SJSA1 (cell line): ENCODE data around the gene FOCAD. TPM values are rescaled to one million over a fixed set of nuclear protein-coding genes. Genes with fewer than 3 reads are reported as not detected.
"Not testable (repeated sequence)": the region's sequence is repeated elsewhere in the genome, so short reads cannot be mapped to it uniquely, and the experiment has no call there.

Experiments
- DNase-seq, 2 experiments: peaks; one replicate each; pipeline ENCODE4 v3.0.0-alpha.2; 2015 to 2020; ENCODE audit warnings: low spot score in 2 of 2, low read depth in 1 of 2
- H3K27ac ChIP-seq: fragments of 250-450 bp; sonication (Bioruptor Pico); 2 replicates; pipeline ENCODE4 v1.5.1; 2020; ENCODE audit warnings: mild to moderate bottlenecking, moderate library complexity
- H3K27me3 ChIP-seq: fragments of 250-450 bp; sonication (Bioruptor Pico); replicated peaks from 2 replicates; pipeline ENCODE4 v1.5.1; 2020; ENCODE audit warnings: mild to moderate bottlenecking, moderate library complexity
- H3K36me3 ChIP-seq: fragments of 250-450 bp; sonication (Bioruptor Pico); 2 replicates; pipeline ENCODE4 v1.5.1; 2020; ENCODE audit warnings: mild to moderate bottlenecking
- H3K4me1 ChIP-seq: fragments of 250-450 bp; sonication (Bioruptor Pico); replicated peaks from 2 replicates; pipeline ENCODE4 v1.6.1; 2021; ENCODE audit warnings: mild to moderate bottlenecking
- H3K4me3 ChIP-seq: fragments of 250-450 bp; sonication (Bioruptor Pico); 2 replicates; pipeline ENCODE4 v1.5.1; 2020; ENCODE audit warnings: mild to moderate bottlenecking
- H3K9me3 ChIP-seq: fragments of 250-450 bp; sonication (Bioruptor Pico); replicated peaks from 2 replicates; pipeline ENCODE4 v1.5.1; 2020; ENCODE audit warnings: mild to moderate bottlenecking
- total RNA-seq: library from RNA; depleted of rRNA; stranded (reverse); fragments of >200 nt; shearing (Covaris generic); gene quantifications from 2 replicates; pipeline ENCODE4 v1.2.3, GENCODE V29; 2014

FOCAD gene
- total RNA-seq, 1 experiment from 2014 or later = 25.0 TPM

DNA sequence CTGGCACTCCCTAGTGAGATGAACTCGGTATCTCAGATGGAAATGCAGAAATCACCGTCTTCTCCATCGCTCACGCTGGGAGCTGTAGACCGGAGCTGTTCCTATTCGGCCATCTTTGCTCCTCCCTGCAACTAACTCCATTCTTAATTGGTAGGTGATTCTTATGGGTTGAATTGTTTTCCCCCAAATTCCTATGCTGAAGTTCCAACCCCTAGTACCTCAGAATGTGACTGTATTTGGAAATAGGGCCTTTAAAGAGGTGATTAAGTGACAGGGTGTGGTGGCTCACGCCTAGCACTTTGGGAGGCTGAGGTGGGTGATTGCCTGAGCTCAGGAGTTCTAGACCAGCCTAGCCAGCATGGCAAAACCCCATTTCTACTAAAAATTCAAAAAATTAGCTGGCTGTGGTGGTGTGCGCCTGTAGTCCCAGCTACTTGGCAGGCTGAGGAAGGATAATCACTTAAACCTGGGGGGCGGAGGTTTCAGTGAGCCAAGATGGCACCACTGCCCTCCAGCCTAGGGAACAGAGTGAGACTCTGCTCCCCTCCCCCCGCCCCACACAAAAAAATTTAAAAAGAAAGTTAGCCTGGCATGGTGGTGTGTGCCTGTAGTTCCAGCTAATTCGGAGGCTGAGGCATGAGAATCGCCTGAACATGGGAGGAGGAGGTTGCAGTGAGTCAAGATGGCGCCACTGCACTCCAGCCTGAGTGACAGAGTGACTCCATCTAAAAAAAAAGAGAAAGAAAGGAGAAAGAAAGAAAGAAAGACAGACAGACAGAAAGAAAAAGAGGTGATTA lies 25.2 kb upstream of the FOCAD start:
- Histone ChIP-seq H3K27me3 (no peaks in the 10 kb centered on the region), H3K4me3 (no peak overlapping the region), H3K27ac (no peak overlapping the region), H3K4me1 (no peaks in the 10 kb centered on the region), H3K36me3 (no peaks in the 10 kb centered on the region), H3K9me3 (no peaks in the 10 kb centered on the region)
- no peak for DNase-seq

DNA sequence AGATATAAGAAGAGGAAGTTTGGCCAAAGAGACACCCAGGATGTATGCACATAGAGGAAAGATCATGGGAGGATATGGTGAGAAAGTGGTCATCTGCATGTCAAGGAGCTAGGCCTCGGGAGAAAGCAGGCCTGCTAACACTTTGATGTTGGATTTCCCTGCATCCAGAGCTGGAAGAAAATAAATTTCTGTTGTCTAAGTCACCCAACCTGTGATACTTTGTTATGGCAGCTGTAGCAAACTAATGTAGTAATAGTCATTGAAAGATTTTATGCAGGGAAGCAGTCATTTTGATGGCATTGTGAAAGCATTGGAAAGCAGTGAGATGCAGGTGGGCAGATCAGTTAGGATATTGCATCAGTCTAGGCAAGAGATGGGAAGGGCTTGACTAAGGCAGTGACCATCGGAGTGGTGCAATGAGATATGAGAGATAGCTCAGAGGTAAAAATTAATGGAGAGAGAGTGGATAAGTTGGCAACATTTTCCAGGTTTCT lies 24.5 kb upstream of the FOCAD start:
- no peaks in the 10 kb centered on the region for H3K36me3 ChIP-seq
- H3K27ac ChIP-seq = no peak overlapping the region
- H3K4me3 ChIP-seq = no peak overlapping the region
- no peak for DNase-seq
- H3K9me3 ChIP-seq = no peaks in the 10 kb centered on the region
- no peaks in the 10 kb centered on the region for H3K4me1 ChIP-seq
- H3K27me3 ChIP-seq = no peaks in the 10 kb centered on the region

DNA sequence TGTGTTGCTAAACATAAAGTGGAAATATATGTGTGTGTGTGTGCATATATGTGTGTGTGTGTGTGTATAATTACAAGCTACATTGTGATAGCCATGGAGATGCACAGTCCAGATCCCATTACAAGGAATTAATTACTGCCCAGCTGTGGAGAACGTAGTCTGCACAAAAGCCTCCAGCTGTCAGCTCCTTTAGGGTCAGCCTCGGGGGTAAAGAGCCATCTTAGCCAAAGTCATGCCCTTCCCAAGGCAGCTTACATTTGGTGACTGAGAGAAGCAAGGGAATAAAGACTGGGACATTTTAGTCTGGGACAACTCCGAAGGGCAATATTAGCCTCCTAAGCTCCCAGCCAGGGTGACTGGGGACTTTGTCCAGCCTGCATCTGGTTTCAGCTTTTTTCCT lies 21.9 kb upstream of the FOCAD start:
- Histone ChIP-seq H3K27ac (no peak overlapping the region), H3K27me3 (no peaks in the 10 kb centered on the region), H3K9me3 (no peaks in the 10 kb centered on the region), H3K4me1 (no peaks in the 10 kb centered on the region), H3K36me3 (no peaks in the 10 kb centered on the region), H3K4me3 (no peak overlapping the region)
- DNase-seq = no peak

GRCh38 chr9:20663133-20663532 lies 20.9 kb upstream of the FOCAD start:
- no peaks in the 10 kb centered on the region for H3K9me3 ChIP-seq
- no peak overlapping the region for H3K4me3 ChIP-seq
- no peaks in the 10 kb centered on the region for H3K4me1 ChIP-seq
- no peak for DNase-seq
- H3K27ac ChIP-seq = no peak overlapping the region
- no peaks in the 10 kb centered on the region for H3K36me3 ChIP-seq
- no peaks in the 10 kb centered on the region for H3K27me3 ChIP-seq

DNA sequence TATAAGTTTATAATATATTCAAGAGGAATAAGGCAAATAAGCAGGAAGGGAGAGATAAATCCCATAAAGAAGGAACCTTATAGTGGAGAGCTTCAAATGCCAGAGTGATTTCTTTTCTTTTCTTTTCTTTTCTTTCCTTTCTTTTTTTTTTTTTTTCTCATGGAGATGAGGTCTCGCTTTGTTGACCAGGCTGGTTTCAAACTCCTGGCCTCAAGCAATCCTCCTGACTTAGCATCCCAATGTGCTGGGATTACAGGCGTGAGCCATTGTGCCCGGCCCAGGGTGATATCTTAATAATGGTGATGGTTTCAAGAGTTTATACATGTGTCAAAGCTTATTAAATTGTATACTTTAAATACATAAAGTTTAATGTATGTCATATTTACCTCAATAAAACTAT lies 19.6 kb upstream of the FOCAD start:
- H3K4me1 ChIP-seq = no peaks in the 10 kb centered on the region
- no peak overlapping the region for H3K27ac ChIP-seq
- DNase-seq = no peak
- H3K9me3 ChIP-seq = no peaks in the 10 kb centered on the region
- H3K27me3 ChIP-seq = no peaks in the 10 kb centered on the region
- H3K36me3 ChIP-seq = no peaks in the 10 kb centered on the region
- no peak overlapping the region for H3K4me3 ChIP-seq

- Histone ChIP-seq H3K36me3 (no peaks in the 10 kb centered on the region), H3K4me3 (no peak overlapping the region), H3K4me1 (no peaks in the 10 kb centered on the region), H3K9me3 (no peaks in the 10 kb centered on the region), H3K27me3 (no peaks in the 10 kb centered on the region), H3K27ac (no peak overlapping the region)
- DNase-seq = no peak
These were observed 13.7 kb upstream of the FOCAD start for GRCh38 chr9:20670395-20670794.

- Histone ChIP-seq H3K36me3 (no peaks in the 10 kb centered on the region), H3K27ac (no peak overlapping the region), H3K4me1 (no peaks in the 10 kb centered on the region), H3K4me3 (no peak overlapping the region), H3K27me3 (no peaks in the 10 kb centered on the region), H3K9me3 (no peaks in the 10 kb centered on the region)
- DNase-seq = no peak
These were observed 12.4 kb upstream of the FOCAD start for GRCh38 chr9:20671635-20672034.

DNA sequence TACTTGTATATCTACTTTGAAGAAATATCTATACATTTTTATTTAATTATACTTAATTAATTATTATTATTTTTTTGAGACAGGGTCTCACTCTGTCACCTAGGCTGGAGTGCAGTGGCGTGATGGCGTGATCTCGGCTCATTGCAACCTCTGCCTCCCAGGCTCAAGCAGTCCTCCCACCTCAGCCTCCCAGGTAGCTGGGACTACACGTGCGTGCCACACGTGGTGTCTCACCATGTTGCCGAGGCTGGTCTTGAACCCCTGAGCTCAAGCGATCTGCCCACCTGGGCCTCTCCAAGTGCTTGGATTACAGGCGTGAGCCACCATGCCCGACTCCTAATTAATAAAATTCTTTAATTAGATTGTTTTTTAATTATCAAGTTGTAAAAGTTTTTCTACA lies 10.5 kb upstream of the FOCAD start:
- H3K36me3 ChIP-seq, H3K27me3 ChIP-seq, H3K4me1 ChIP-seq, DNase-seq, H3K27ac ChIP-seq, H3K4me3 ChIP-seq, H3K9me3 ChIP-seq: not testable (repeated sequence)

GRCh38 chr9:20681467-20681866 lies 2.6 kb upstream of the FOCAD start:
- Histone ChIP-seq H3K4me3 (no peak overlapping the region), H3K36me3 (peaks cover 3% of the 10 kb centered on the region; the same call in 1 of the 2 replicates), H3K4me1 (peaks cover 11% of the 10 kb centered on the region; the same call in 1 of the 2 replicates), H3K9me3 (no peaks in the 10 kb centered on the region), H3K27me3 (no peaks in the 10 kb centered on the region), H3K27ac (no peak overlapping the region)
- DNase-seq = no peak

- peaks cover 11% of the 10 kb centered on the region; the same call in 1 of the 2 replicates for H3K4me1 ChIP-seq
- peaks cover 3% of the 10 kb centered on the region; the same call in 1 of the 2 replicates for H3K36me3 ChIP-seq
- peak in 1 of 2 experiments; percentile 39 for DNase-seq
These were observed 566 bp upstream of the FOCAD start for GRCh38 chr9:20683351-20684034.

DNA sequence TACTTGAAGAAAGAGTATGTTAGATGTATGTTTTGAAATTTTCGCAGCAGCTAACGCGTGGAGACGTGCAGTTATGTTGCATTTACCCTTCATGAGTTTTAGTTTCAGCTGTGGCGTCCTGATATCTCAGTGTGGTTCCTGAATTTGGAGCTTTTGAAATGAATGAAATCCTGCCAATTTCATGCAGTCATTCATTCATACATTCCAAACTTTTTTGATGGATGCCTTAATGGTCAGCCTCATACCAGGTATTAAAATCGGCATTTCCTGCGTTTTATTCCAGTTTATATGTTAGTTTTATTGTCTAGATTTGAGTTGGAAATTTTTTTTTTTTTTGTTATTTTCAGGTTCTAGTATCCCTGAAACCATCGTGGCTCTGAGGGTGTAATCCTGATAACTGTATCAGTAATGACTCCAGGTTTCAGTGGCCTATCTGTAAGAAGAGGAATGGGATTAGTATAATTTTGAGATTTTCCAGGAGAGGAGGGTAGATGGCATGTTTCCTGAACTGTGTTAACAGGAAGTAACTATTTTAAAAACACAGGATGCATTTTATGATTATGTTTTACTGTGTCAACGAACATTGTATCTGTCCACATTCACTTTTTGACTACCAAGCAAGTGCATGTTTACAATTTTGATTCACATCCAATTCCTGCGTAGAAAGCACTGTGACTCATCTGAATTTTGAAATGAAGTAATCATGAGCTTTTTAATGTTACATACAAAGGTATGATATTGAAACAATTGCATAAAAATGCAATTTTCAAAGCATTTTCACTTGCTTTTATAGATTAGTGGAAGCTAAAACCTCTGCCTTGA lies 1.0 kb downstream of the FOCAD start:
- H3K9me3 ChIP-seq = no peaks in the 10 kb centered on the region
- H3K4me3 ChIP-seq = peak overlapping the region; percentile 79
- no peaks in the 10 kb centered on the region for H3K27me3 ChIP-seq
- peak overlapping the region; percentile 20; the same call in 1 of the 2 replicates for H3K27ac ChIP-seq
- peaks cover 3% of the 10 kb centered on the region; the same call in 1 of the 2 replicates for H3K36me3 ChIP-seq
- peak in 1 of 2 experiments; percentile 1 for DNase-seq
- peaks cover 11% of the 10 kb centered on the region; the same call in 1 of the 2 replicates for H3K4me1 ChIP-seq

More at GRCh38 chr9:20683351-20684034, 566 bp upstream of the FOCAD start:
- H3K4me3 ChIP-seq = peak overlapping the region; percentile 79
- no peaks in the 10 kb centered on the region for H3K9me3 ChIP-seq
- peak overlapping the region; percentile 21; the same call in 1 of the 2 replicates for H3K27ac ChIP-seq
- H3K27me3 ChIP-seq = no peaks in the 10 kb centered on the region

GRCh38 chr9:20685769-20686168 lies 1.7 kb downstream of the FOCAD start:
- Histone ChIP-seq H3K4me1 (peaks cover 11% of the 10 kb centered on the region; the same call in 1 of the 2 replicates), H3K27me3 (no peaks in the 10 kb centered on the region), H3K36me3 (peaks cover 3% of the 10 kb centered on the region; the same call in 1 of the 2 replicates), H3K4me3 (no peak overlapping the region), H3K9me3 (no peaks in the 10 kb centered on the region), H3K27ac (no peak overlapping the region)
- DNase-seq = no peak

DNA sequence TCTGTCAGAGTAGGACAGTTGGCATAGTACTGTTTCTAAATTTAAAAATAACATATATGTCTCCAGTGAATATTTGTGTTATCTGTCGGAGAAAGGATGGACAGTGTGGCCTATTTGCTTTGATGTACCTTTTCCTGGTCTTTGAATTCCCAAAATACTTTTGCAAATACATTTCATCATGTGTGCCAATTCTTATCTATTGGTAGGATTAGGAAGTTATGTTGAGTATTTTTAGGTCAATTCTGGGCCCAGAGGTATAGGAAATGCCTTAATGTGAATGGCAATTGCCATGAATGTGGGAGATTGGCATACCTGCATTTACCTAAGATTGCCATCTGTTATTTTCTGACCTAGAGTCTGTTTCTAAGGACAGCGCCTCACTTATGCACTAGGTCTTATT lies 5.8 kb downstream of the FOCAD start:
- H3K4me3 ChIP-seq = no peak overlapping the region
- H3K36me3 ChIP-seq = no peaks in the 10 kb centered on the region
- H3K4me1 ChIP-seq = peaks cover 6% of the 10 kb centered on the region; the same call in 1 of the 2 replicates
- H3K27me3 ChIP-seq = no peaks in the 10 kb centered on the region
- no peak for DNase-seq
- H3K27ac ChIP-seq = no peak overlapping the region
- H3K9me3 ChIP-seq = no peaks in the 10 kb centered on the region
